Measurements from ENCODE around the gene TYR.

DNA sequence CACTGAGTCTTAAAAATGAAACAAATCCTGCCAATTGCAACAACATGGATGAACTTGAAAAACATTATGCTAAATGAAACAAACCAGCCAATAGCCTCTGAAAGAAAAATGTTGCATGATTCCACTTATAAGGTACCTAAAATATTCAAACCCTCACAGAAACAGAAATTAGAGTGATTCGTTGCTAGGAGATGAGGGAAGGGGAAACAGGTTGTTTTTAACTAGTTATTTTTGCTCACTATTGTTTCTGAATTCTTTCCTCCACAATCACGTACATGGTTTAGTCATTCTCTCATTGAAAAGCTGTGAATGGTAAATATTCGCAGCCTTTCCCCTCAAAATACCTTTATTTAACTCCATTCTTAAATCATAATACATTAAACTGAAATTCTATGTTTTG is 14.0 kb upstream of the TYR start:
- TF ChIP-seq POLR2A (IDR thresholded peaks at IDR 0.05; ENCODE audit: low read depth, low read length) (no peak), SPI1 (IDR thresholded peaks at IDR 0.05; ENCODE audit: low read depth, low read length) (no peak), POLR2AphosphoS5 (IDR thresholded peaks at IDR 0.05; ENCODE audit: low read depth, low read length) (no peak), TAF1 (IDR thresholded peaks at IDR 0.05; ENCODE audit: low read depth, low read length) (no peak)
